Skeletal muscle satellite cell (primary cell): Measurements from ENCODE around the gene HCRT. TPM values are rescaled to one million over a fixed set of nuclear protein-coding genes. Genes with fewer than 3 reads are reported as not detected.
"Not testable (repeated sequence)": the region's sequence is repeated elsewhere in the genome, so short reads cannot be mapped to it uniquely, and the experiment has no call there.

ENCODE experiments used
- H3K27me3 ChIP-seq: 2 replicates; pipeline ENCODE4 v1.7.0; 2013; ENCODE audit warnings: low read length; ENCODE audit not compliant: control insufficient read depth, insufficient read depth
- H3K36me3 ChIP-seq: 2 replicates; pipeline ENCODE4 v1.7.0; 2013; ENCODE audit warnings: mild to moderate bottlenecking, control low read depth, low read length; ENCODE audit not compliant: insufficient read depth
- H3K4me1 ChIP-seq: 2 replicates; pipeline ENCODE4 v1.7.0; 2013; ENCODE audit warnings: low read length; ENCODE audit not compliant: control insufficient read depth, insufficient read depth
- H3K4me2 ChIP-seq: 2 replicates; pipeline ENCODE4 v1.7.0; 2013; ENCODE audit warnings: mild to moderate bottlenecking, low read length
- H3K4me3 ChIP-seq: 2 replicates; pipeline ENCODE4 v1.7.0; 2013; ENCODE audit warnings: low read length
- H3K9ac ChIP-seq: 2 replicates; pipeline ENCODE4 v1.7.0; 2013; ENCODE audit warnings: mild to moderate bottlenecking, low read depth, low read length, moderate library complexity
- H3K9me3 ChIP-seq: replicated peaks from 2 replicates; pipeline ENCODE4 v1.7.0; 2013; ENCODE audit warnings: mild to moderate bottlenecking, control low read depth, low read length
- total RNA-seq: library from RNA; depleted of rRNA; stranded (reverse); fragments of >200 nt; gene quantifications from 2 replicates; pipeline ENCODE4 v1.2.3, GENCODE V29; 2012; rRNA removed

Gene HCRT, protein sequence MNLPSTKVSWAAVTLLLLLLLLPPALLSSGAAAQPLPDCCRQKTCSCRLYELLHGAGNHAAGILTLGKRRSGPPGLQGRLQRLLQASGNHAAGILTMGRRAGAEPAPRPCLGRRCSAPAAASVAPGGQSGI
- not detected in 2 replicates for total RNA-seq

DNA sequence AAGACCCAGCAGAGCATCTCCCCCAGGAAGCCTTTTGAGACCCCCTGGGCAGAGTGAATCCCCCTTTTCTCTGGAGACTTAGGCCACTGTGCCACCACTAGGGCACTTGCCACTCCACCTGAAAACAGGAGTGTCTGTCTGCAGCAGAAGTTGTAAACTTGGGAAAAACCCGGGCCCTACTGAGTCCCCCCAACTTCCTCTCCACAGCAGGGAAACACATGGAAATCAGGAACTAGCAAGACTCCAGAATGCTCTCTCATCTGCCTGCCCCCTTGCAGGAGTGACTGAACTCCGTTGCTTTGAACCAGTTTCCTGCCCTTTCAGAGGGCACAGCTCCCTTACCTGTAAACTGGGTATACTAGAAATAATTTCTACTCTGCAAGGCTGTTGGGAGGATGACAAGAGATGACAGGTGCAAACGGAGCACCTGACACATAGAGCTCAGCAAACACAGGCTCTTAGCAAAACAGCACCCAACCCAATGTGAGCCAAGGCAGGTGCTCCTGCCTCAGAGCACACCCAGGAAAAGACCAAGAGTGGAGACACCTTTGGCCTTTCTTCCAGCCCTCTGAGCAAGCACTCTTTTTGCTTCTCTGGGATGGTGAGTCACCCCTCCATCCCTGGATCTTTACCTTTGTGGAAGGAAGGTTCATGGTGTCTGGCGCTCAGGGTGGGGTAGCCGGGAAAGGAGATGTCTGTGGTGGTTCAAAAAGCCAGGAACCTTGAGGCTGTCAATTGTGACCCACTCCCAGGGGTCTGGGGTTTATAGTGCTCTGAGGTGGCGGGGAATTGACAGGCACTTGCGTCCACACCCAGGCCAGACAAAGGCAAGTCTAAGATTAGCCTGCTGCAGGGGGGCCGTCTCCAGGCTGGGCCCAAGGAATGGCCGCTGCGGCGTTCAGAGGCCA is at the start of gene HCRT:
Gene HCRT (minus strand): TSS at position 740 of the 908 bp plus-strand sequence. CDS start 87 bp downstream, at position 653.
- Histone ChIP-seq H3K4me3 (peak within 1 kb of the TSS; percentile 80), H3K9me3 (no peaks in the 10 kb centered on the region), H3K9ac (peak within 1 kb of the TSS; percentile 82), H3K4me2 (peak within 1 kb of the TSS; percentile 98), H3K36me3 (no peaks in the 10 kb centered on the region), H3K4me1 (peaks cover 27% of the 10 kb centered on the region), H3K27me3 (peaks cover 19% of the 10 kb centered on the region)

DNA sequence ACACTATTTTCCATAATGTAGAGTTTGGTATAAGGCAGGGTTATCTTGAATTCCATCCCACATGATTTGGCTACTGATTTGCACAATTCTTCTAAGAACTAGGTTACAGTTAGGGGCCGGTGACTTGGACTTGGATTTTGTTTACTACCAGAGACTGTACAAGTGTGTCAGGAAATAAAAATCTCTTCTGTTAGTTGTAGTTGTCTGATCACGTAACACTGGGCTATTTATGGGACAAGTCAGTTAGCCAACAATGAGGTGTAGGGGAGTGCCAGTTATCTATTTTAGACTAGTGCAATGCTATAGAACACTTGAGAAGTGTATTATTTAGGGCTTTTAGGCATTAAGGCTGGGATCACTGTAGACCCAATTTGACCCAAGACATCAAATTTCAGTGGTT is 48.7 kb upstream of the HCRT start:
- Histone ChIP-seq H3K36me3 (no peaks in the 10 kb centered on the region), H3K9ac (no peak overlapping the region), H3K4me1 (peaks cover 6% of the 10 kb centered on the region), H3K4me2 (no peak overlapping the region), H3K4me3 (no peak overlapping the region), H3K27me3 (no peaks in the 10 kb centered on the region), H3K9me3 (no peaks in the 10 kb centered on the region)

DNA sequence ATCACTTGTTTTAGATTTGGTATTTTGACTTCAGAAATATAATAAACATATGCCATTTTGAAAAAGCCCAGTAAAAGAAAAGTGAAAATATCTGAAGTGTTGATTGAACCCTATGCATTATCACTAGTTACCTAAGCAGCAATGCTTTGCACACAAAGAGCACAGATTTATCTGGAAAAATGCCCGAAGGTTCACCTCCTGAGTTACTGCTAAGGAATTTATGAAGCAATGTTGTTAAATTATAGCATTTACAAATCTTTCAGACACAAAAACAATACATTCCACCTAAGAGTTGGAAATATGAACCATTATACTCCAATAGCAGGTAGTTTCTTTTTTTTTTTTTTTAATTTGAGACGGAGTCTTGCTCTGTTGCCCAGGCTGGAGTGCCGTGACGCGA is 47.9 kb upstream of the HCRT start:
- Histone ChIP-seq H3K4me2 (no peak overlapping the region), H3K4me1 (peaks cover 15% of the 10 kb centered on the region), H3K9ac (no peak overlapping the region), H3K27me3 (no peaks in the 10 kb centered on the region), H3K36me3 (no peaks in the 10 kb centered on the region), H3K4me3 (no peak overlapping the region), H3K9me3 (no peaks in the 10 kb centered on the region)

DNA sequence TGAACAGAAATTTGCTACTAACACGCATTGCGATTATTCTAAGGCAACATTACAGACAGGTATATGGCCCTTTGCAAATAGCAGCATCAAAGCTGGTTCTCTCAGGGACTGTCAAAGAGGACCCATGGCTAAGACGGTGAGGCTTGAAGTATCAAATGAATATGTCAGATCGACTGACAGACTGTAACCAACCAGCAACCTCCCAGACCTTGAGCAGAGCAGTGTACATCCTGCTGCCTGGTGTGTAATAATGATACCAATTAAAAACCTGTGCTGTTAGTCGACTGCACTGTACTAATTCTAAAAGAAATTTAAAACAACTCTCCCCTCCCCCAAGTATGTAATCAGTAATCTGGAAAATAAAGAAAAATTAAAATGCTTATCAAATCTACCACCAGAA is 45.0 kb upstream of the HCRT start:
- Histone ChIP-seq H3K4me1 (peaks cover 18% of the 10 kb centered on the region), H3K27me3 (no peaks in the 10 kb centered on the region), H3K4me2 (no peak overlapping the region), H3K9me3 (no peaks in the 10 kb centered on the region), H3K36me3 (no peaks in the 10 kb centered on the region), H3K9ac (no peak overlapping the region), H3K4me3 (no peak overlapping the region)

DNA sequence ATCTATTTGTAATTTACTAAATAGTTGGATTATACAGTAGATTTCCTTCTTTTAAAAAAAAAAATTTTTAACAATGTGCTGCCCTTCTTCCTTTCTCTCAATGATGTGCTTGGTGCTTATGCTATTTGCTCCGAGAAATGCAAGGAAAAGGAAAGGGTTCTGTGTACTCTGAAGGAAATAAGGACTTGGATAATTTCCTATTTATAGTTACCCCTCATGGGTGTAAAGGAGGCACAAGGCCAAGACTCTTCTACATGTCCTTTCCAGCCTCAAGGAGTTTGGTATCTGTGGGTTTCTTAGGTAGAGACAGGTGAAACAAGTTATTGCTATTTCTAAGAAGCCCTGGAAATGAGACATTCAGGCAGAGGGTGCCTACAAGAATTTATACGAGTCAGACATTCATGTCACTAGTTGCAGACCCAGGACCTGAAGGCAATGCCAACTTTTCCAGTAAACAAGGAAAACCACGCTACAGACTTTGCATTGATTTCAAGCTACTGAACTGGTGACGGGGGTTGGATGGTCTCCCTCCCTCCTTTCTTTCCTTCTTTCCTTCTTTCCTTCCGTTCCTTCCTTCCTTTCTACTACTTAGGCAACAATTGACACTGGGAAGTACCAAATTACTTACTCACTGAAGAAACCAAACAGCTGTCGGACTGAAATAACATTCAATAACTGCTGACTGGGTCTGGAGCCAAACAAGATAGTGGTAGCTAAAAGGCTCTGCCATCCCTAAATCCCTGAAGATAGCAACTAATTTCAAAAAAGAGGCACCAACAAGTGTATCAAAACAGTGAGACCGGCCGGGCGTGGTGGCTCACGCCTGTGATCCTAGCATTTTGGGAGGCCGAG is 42.8 kb upstream of the HCRT start:
- H3K36me3 ChIP-seq, result peaks cover 7% of the 10 kb centered on the region
- peak overlapping the region; percentile 36 for H3K9ac ChIP-seq
- peak overlapping the region; percentile 31 for H3K4me2 ChIP-seq
- H3K27me3 ChIP-seq, result no peaks in the 10 kb centered on the region
- no peaks in the 10 kb centered on the region for H3K9me3 ChIP-seq
- H3K4me3 ChIP-seq, result peak overlapping the region; percentile 1
- peaks cover 13% of the 10 kb centered on the region for H3K4me1 ChIP-seq

DNA sequence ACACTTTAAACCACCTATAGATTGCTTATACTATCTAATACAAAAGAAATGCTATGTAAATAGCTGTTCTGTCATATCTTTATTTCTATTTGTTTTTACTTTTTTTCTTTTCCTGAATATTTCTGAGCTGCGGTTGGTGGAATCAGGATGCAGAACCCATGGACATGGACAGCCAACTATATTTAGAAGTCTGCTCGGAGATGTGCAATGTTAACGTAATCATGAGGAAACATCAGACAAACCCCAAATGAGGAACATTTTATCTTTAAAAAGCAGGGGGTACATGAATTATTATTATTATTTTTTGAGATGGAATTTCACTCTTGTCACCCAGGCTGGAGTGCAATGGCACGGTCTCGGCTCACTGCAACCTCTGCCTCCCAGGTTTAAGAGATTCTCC is 40.4 kb upstream of the HCRT start:
- Histone ChIP-seq H3K4me2 (no peak overlapping the region), H3K9me3 (no peaks in the 10 kb centered on the region), H3K9ac (no peak overlapping the region), H3K4me1 (peaks cover 13% of the 10 kb centered on the region), H3K27me3 (no peaks in the 10 kb centered on the region), H3K4me3 (no peak overlapping the region), H3K36me3 (peaks cover 7% of the 10 kb centered on the region)

DNA sequence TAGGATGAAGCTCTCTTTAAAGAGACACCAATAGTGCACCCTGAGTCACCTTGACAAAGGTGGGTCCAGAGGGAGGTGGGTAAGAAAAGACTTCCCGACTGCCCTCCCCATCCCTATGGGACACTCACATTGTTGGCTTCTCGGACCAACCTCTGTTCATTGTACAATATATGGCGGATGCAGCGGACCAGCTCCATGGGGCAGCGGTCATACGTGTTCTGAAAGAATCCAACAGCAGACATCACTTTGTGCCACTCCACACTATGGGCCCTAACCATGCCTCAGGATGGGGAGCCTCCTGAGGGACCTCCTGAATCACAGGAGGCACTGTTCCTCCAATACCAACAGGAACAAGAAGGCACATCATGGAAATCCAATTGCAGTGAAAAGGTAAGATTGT is 39.4 kb upstream of the HCRT start:
- peaks cover 7% of the 10 kb centered on the region for H3K36me3 ChIP-seq
- no peaks in the 10 kb centered on the region for H3K9me3 ChIP-seq

DNA sequence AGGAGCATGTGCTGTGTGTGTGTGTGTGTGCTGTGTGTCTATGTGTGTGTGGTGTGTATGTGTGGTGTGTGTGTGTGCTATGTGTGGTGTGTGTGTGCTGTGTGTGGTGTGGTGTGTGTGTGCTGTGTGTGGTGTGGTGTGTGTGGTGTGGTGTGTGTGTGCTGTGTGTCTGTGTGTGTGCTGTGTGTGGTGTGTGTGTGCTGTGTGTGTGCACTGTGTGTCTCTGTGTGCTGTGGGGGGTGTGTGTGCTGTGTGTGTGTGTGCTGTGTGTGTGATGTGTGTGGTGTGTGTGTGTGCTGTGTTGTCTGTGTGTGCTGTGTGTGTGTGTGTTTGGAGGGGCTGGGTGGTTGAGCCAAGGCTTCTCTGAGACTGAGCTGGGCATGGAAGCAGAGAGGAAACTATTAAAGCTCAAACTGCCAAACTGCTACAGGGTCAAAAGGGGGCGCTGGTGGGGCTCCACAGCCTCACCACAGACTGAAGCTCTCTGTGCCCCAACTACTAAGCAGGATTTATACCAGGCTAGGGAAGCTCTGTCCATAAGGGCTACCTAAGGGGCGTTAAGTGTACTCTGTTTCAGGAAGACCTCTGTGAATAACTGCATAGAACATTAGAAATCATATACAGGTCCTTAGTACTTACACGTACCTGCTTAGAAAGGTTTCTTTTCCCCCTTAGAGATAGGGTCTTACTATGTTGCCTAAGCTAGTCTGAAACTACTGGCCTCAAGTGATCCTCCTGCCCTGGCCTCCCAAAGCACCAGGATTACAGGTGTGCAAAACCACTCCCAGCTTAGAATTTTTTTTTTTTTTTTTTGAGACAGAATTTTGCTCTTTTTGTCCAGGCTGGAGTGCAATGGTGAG is 36.9 kb upstream of the HCRT start:
- no peak overlapping the region for H3K9ac ChIP-seq
- H3K4me3 ChIP-seq, result no peak overlapping the region
- peaks cover 16% of the 10 kb centered on the region for H3K36me3 ChIP-seq
- no peaks in the 10 kb centered on the region for H3K4me1 ChIP-seq
- no peak overlapping the region for H3K4me2 ChIP-seq
- no peaks in the 10 kb centered on the region for H3K27me3 ChIP-seq
- H3K9me3 ChIP-seq, result no peaks in the 10 kb centered on the region

More for the DNA sequence above, 39.4 kb upstream of the HCRT start:
- H3K4me3 ChIP-seq, result no peak overlapping the region
- no peak overlapping the region for H3K4me2 ChIP-seq
- H3K27me3 ChIP-seq, result no peaks in the 10 kb centered on the region
- no peak overlapping the region for H3K9ac ChIP-seq
- H3K4me1 ChIP-seq, result peaks cover 13% of the 10 kb centered on the region

DNA sequence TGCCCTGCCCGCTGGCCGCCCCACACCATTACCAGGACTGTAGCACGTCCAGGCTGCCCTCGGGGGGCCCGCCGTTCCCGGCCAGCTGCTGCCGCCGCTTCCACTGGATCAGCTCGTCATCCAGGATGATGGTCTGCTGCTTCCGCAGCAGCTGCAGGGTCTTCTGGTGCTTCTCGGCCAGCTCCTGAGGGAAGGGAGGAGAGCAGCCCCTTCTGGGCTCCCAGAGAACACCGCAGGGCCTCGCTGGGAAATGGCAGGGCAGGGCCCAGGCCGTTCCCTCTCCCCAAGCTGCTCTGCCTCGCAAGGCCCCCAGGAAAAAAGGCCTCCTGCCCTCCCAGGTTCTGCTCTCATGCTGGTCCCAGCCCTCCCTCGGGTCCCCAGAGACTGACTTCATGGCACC is 34.0 kb upstream of the HCRT start:
- not testable (repeated sequence) for H3K27me3 ChIP-seq, H3K4me2 ChIP-seq, H3K9ac ChIP-seq, H3K4me1 ChIP-seq, H3K9me3 ChIP-seq, H3K4me3 ChIP-seq
- peaks cover 20% of the 10 kb centered on the region for H3K36me3 ChIP-seq

DNA sequence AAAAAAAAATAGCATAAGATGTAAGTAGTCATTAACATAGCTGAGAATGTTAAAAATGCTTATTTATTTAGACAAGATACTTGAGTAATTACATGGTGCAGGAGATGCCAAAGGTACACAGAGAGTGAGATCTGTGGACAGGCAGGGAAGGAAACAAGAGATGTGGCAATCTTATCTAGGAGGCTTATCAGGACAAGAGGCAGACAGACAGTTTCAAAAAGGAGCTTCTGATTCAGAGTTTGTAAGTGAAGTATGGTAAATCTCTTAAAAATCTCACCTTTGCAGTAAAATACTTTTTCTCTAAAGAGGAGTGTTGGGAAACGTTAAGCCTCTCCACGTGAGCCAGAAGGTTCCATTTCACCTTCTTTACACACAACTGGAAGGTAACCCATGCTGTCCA is 28.9 kb upstream of the HCRT start:
- no peak overlapping the region for H3K9ac ChIP-seq
- H3K27me3 ChIP-seq, result no peaks in the 10 kb centered on the region
- H3K4me2 ChIP-seq, result no peak overlapping the region
- H3K36me3 ChIP-seq, result peaks cover 33% of the 10 kb centered on the region
- no peak overlapping the region for H3K4me3 ChIP-seq
- H3K9me3 ChIP-seq, result no peaks in the 10 kb centered on the region
- H3K4me1 ChIP-seq, result peaks cover 9% of the 10 kb centered on the region

DNA sequence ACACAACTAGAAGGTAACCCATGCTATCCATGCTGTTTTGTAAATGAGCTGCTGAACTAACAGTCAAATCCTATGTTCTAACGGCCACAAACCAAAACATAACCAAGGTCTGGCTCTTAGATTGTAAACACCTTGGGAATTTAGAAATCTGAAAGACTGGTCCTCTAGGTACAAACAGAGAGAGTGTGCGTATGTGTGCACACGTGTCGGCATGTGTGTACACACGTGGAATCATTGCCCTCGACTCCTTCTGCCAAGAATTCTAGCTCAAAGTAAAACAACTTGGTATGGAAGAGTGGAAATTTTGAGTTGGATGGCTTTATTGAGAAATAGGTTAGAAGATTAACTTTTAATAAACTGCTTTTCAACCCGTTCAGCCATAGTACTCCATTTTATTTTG is 27.1 kb upstream of the HCRT start:
- H3K36me3 ChIP-seq, result peaks cover 30% of the 10 kb centered on the region

More for the DNA sequence above, 27.1 kb upstream of the HCRT start:
- H3K4me1 ChIP-seq, result peaks cover 9% of the 10 kb centered on the region
- no peak overlapping the region for H3K9ac ChIP-seq
- H3K9me3 ChIP-seq, result no peaks in the 10 kb centered on the region
- H3K27me3 ChIP-seq, result no peaks in the 10 kb centered on the region
- no peak overlapping the region for H3K4me2 ChIP-seq
- H3K4me3 ChIP-seq, result no peak overlapping the region
